Measurements from ENCODE around the gene RHOC. TPM values are rescaled to one million over a fixed set of nuclear protein-coding genes. Genes with fewer than 3 reads are reported as not detected.

The RHOC gene
- polyA plus RNA-seq, 1 of the 3 experiments (the other 2 are of a cell fraction): 1,028 TPM

DNA sequence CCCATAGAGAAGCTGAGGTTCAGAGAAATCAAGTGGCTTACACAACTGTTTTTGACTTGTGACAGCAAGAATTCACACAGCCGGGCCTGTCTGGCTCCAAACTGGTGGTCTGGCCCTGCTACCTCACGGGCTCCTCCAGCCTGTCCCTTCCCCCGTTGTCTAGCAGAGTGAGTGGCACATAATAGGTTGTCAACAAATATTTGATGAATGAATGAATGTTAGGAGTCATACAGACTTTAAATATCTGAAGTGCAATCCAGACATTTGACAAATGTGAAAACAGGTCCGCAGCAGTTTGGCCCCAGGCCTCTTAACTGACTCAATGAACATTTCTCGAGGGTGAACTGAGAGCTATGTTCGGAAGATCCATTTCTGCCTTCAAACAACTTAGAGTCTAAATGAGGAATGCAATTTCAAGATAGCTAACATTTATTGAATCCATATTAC lies 1.1 kb upstream of the RHOC start:
- Histone ChIP-seq H3K9me3 (no peaks in the 10 kb centered on the region), H3K4me3 (ENCODE audit: low read depth in 2 of 2, low read length in 1 of 2) (no peak overlapping the region), H3K9me2 (no peaks in the 10 kb centered on the region), H3K36me3 (replicated peaks in 1 of 2; ENCODE audit: control insufficient read depth in 1 of 2, insufficient read depth in 2 of 2, low read length in 1 of 2) (peaks cover 7 to 11% of the 10 kb centered on the region in 2 experiments), H3K4me2 (peak overlapping the region; percentile 96), H3K4me1 (ENCODE audit: control insufficient read depth in 1 of 2, insufficient read depth in 2 of 2, low read depth in 1 of 2, low read length in 1 of 2) (peaks cover 10 to 29% of the 10 kb centered on the region in 2 experiments; a peak in 3 of 4 replicates), H3K27me3 (ENCODE audit: insufficient read depth) (no peaks in the 10 kb centered on the region), H3F3A (replicated peaks; ENCODE audit: insufficient read depth) (peaks cover 10% of the 10 kb centered on the region), H3K79me2 (ENCODE audit: insufficient read depth) (peaks cover 36% of the 10 kb centered on the region), H3K9ac (peak overlapping the region; percentile 98; the same call in 1 of the 2 replicates), H2AFZ (ENCODE audit: low read depth) (peak overlapping the region; percentile 89), H4K20me1 (ENCODE audit: insufficient read depth) (peaks cover 11% of the 10 kb centered on the region), H3K27ac (ENCODE audit: low read depth in 2 of 2, low read length in 1 of 2) (no peak overlapping the region; a peak in 1 of 4 replicates)
- CTCF ChIA-PET: interaction anchor here (0.6 to 6.2 kb wide), 24 partner anchors 9 to 350 kb away, joined by 3 to 51 read pairs (median 4); partner anchors contain the start of genes CTTNBP2NL, MOV10, PPM1J and ST7L
- TF ChIP-seq FOSL2 (IDR thresholded peaks at IDR 0.05; ENCODE audit: borderline replicate concordance, low read depth) (no peak), EZH2phosphoT487 (IDR thresholded peaks at IDR 0.05; ENCODE audit: borderline replicate concordance, low read depth) (no peak), JUND (IDR thresholded peaks at IDR 0.05) (no peak), TEAD4 (IDR thresholded peaks at IDR 0.05; ENCODE audit: borderline replicate concordance, insufficient read depth) (no peak)
- POLR2A ChIA-PET: interaction anchor here (1.3 kb wide), 1 partner anchor 34 kb away, joined by 3 read pairs; the partner anchor contains the start of gene MOV10
- 86% methylated on average over 6 of the region's 6 CpGs for WGBS (ENCODE audit: low lambda C conversion rate)
- no peak for DNase-seq

GRCh38 chr1:112707221-112708001 lies 484 bp upstream of the RHOC start:
- H3K27ac ChIP-seq (ENCODE audit: low read depth in 2 of 2, low read length in 1 of 2): peak overlapping the region; percentile 42 to 77; a peak in 3 of 4 replicates
- H3K4me3 ChIP-seq (ENCODE audit: low read depth in 2 of 2, low read length in 1 of 2): peak overlapping the region; percentile 93 to 94
- H3K9ac ChIP-seq: peak overlapping the region; percentile 98
- peak; percentile 96 for DNase-seq
- peaks cover 13 to 17% of the 10 kb centered on the region in 2 experiments for H3K36me3 ChIP-seq (replicated peaks in 1 of 2; ENCODE audit: control insufficient read depth in 1 of 2, insufficient read depth in 2 of 2, low read length in 1 of 2)
- H3K9me3 ChIP-seq: no peaks in the 10 kb centered on the region
- H3K79me2 ChIP-seq (ENCODE audit: insufficient read depth): peaks cover 42% of the 10 kb centered on the region
- no peaks in the 10 kb centered on the region for H3K9me2 ChIP-seq
- peak overlapping the region; percentile 89 for H2AFZ ChIP-seq (ENCODE audit: low read depth)
- no peaks in the 10 kb centered on the region for H3K27me3 ChIP-seq (ENCODE audit: insufficient read depth)
- CTCF ChIA-PET: interaction anchor here (0.6 to 6.2 kb wide), 23 partner anchors 8 to 349 kb away, joined by 3 to 51 read pairs (median 4); partner anchors contain the start of genes CTTNBP2NL, MOV10, PPM1J and ST7L
- H3F3A ChIP-seq (replicated peaks; ENCODE audit: insufficient read depth): peaks cover 16% of the 10 kb centered on the region
- 14% methylated on average over 33 of the region's 42 CpGs for WGBS (ENCODE audit: low lambda C conversion rate)
- H4K20me1 ChIP-seq (ENCODE audit: insufficient read depth): peaks cover 11% of the 10 kb centered on the region
- peak overlapping the region; percentile 96 for H3K4me2 ChIP-seq
- POLR2A ChIA-PET: interaction anchor here (1.0 to 1.3 kb wide), 2 partner anchors 33 kb away, joined by 3 to 4 read pairs; partner anchors contain the start of gene MOV10
- H3K4me1 ChIP-seq (ENCODE audit: control insufficient read depth in 1 of 2, insufficient read depth in 2 of 2, low read depth in 1 of 2, low read length in 1 of 2): peaks cover 10 to 34% of the 10 kb centered on the region in 2 experiments; a peak in 3 of 4 replicates
- TF ChIP-seq GATA2 (CRISPR knock-in tag; IDR thresholded peaks at IDR 0.05) (no peak), GABPA (IDR thresholded peaks at IDR 0.05; ENCODE audit: low read depth) (no peak; the same call in 1 of the 2 replicates), YY1 (IDR thresholded peaks at IDR 0.05; ENCODE audit: low read depth) (no peak), PBX3 (IDR thresholded peaks at IDR 0.05) (no peak), CHD2 (IDR thresholded peaks at IDR 0.05; ENCODE audit: low read length, partially characterized antibody) (peak; percentile 96), TCF12 (IDR thresholded peaks at IDR 0.05) (no peak), MXI1 (IDR thresholded peaks at IDR 0.05; ENCODE audit: low read depth, low read length) (peak; percentile 31; the same call in 1 of the 2 replicates), NRF1 (IDR thresholded peaks at IDR 0.05; ENCODE audit: low read depth, low read length) (peak; percentile 2; the same call in 1 of the 2 replicates), MEF2A (IDR thresholded peaks at IDR 0.05; ENCODE audit: borderline replicate concordance, low read depth) (no peak), FOXJ3 (CRISPR knock-in tag; IDR thresholded peaks at IDR 0.05) (no peak), RFX5 (IDR thresholded peaks at IDR 0.05; ENCODE audit: low read length) (no peak), SIN3A (IDR thresholded peaks at IDR 0.05; ENCODE audit: borderline replicate concordance, low read depth, low read length) (peak; percentile 73; the same call in 1 of the 2 replicates), EZH2phosphoT487 (IDR thresholded peaks at IDR 0.05; ENCODE audit: borderline replicate concordance, low read depth) (no peak), TEAD4 (IDR thresholded peaks at IDR 0.05; ENCODE audit: borderline replicate concordance, insufficient read depth) (no peak), RXRA (IDR thresholded peaks at IDR 0.05; ENCODE audit: borderline replicate concordance, low read depth) (no peak), FOSL2 (IDR thresholded peaks at IDR 0.05; ENCODE audit: borderline replicate concordance, low read depth) (no peak), NFIC (IDR thresholded peaks at IDR 0.05; ENCODE audit: borderline replicate concordance) (no peak), JUND (IDR thresholded peaks at IDR 0.05) (no peak), FOXM1 (IDR thresholded peaks at IDR 0.05; ENCODE audit: low read depth) (no peak), EP300 (IDR thresholded peaks at IDR 0.05; ENCODE audit: borderline replicate concordance in 1 of 2, low read depth in 1 of 2, low read length in 1 of 2) (no peak)
- TF ChIP-seq, protein P1, sequence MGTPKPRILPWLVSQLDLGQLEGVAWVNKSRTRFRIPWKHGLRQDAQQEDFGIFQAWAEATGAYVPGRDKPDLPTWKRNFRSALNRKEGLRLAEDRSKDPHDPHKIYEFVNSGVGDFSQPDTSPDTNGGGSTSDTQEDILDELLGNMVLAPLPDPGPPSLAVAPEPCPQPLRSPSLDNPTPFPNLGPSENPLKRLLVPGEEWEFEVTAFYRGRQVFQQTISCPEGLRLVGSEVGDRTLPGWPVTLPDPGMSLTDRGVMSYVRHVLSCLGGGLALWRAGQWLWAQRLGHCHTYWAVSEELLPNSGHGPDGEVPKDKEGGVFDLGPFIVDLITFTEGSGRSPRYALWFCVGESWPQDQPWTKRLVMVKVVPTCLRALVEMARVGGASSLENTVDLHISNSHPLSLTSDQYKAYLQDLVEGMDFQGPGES (IDR thresholded peaks at IDR 0.05; ENCODE audit: low read depth, low read length): no peak
- TF ChIP-seq, protein P2, sequence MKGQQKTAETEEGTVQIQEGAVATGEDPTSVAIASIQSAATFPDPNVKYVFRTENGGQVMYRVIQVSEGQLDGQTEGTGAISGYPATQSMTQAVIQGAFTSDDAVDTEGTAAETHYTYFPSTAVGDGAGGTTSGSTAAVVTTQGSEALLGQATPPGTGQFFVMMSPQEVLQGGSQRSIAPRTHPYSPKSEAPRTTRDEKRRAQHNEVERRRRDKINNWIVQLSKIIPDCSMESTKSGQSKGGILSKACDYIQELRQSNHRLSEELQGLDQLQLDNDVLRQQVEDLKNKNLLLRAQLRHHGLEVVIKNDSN (IDR thresholded peaks at IDR 0.05; ENCODE audit: borderline replicate concordance, low read depth): no peak

Data from SK-N-SH (cell line).